Endothelial cell of umbilical vein (primary cell): Measurements from ENCODE around the gene TMEM59L. TPM values are rescaled to one million over a fixed set of nuclear protein-coding genes. Genes with fewer than 3 reads are reported as not detected.

Source experiments
- BruUV-seq: library from RNA; stranded (reverse); fragments of 400-500 nt; replicated peaks from 2 replicates; lab custom pipeline; 2021; lab: Mats Ljungman, UMichigan
- CTCF ChIA-PET: fragments of 300-600, 350-600 bp; sonication (Branson Sonifier 250); formaldehyde crosslinking; loops from one replicate; lab custom pipeline; 2021; ENCODE audit warnings: antibody characterized with exemption, inconsistent platforms; lab: Charles Lee
- POLR2A ChIA-PET: fragments of 300-600, 350-600 bp; sonication (Branson Sonifier 250); formaldehyde crosslinking; loops from one replicate; lab custom pipeline; 2021; ENCODE audit warnings: antibody characterized with exemption, inconsistent platforms; lab: Charles Lee
- DNase-seq: peaks from one replicate; pipeline ENCODE4 v3.0.0-alpha.2; 2011; ENCODE audit warnings: low read depth, low spot score
- FAIRE-seq: peaks from 2 replicates; lab custom pipeline; 2011; peaks lifted over from hg19 to GRCh38; lab: Jason Lieb, UNC
- H2AFZ ChIP-seq: 2 replicates; pipeline ENCODE4 v1.6.0; 2012; ENCODE audit warnings: low read depth, low read length, control low read depth, inconsistent platforms
- H3K27ac ChIP-seq: 2 replicates; pipeline ENCODE4 v1.5.1; 2011; ENCODE audit warnings: low read depth, mild to moderate bottlenecking, control low read depth, low read length, moderate library complexity; ENCODE audit not compliant: insufficient read depth
- H3K27me3 ChIP-seq, 2 experiments: 2 replicates each; pipeline versions ENCODE4 v1.6.0 to v1.6.1; 2011; ENCODE audit warnings: low read length in 2 of 2, mixed read lengths in 1 of 2; ENCODE audit not compliant: control insufficient read depth in 2 of 2, insufficient read depth in 2 of 2
- H3K36me3 ChIP-seq, 2 experiments: 2 replicates in 1 of 2; 3 replicates in 1 of 2; pipeline ENCODE4 v1.5.1; 2011; ENCODE audit warnings: low read length in 2 of 2, mild to moderate bottlenecking in 1 of 2, moderate library complexity in 1 of 2; ENCODE audit not compliant: control insufficient read depth in 2 of 2, insufficient read depth in 2 of 2; ENCODE audit errors: extremely low read depth in 1 of 2
- H3K4me1 ChIP-seq: 3 replicates; pipeline ENCODE4 v1.5.1; 2011; ENCODE audit warnings: mild to moderate bottlenecking, low read length; ENCODE audit not compliant: control insufficient read depth, insufficient read depth; ENCODE audit errors: extremely low read depth
- H3K4me2 ChIP-seq: 2 replicates; pipeline ENCODE4 v1.6.1; 2011; ENCODE audit warnings: low read length, control low read depth, mixed read lengths; ENCODE audit not compliant: insufficient read depth
- H3K4me3 ChIP-seq, 3 experiments: fragments of 200-600 bp in 1 of 3; sonication (generic), shearing (Covaris generic) in 1 of 3; replicated peaks in 1 of 3; 2 replicates each; pipeline ENCODE4 v1.5.1; 2011 to 2016; ENCODE audit warnings: control low read depth in 3 of 3, low read length in 3 of 3, mild to moderate bottlenecking in 2 of 3, inconsistent platforms in 1 of 3, low read depth in 1 of 3, moderate library complexity in 1 of 3; ENCODE audit not compliant: insufficient read depth in 1 of 3
- H3K79me2 ChIP-seq: 2 replicates; pipeline ENCODE4 v1.6.0; 2012; ENCODE audit warnings: low read length, inconsistent platforms; ENCODE audit not compliant: control insufficient read depth, insufficient read depth
- H3K9ac ChIP-seq: replicated peaks from 2 replicates; pipeline ENCODE3; 2011; ENCODE audit warnings: low read length, control low read depth; ENCODE audit not compliant: insufficient read depth; ENCODE audit errors: extremely low read depth
- H3K9me1 ChIP-seq: replicated peaks from 3 replicates; pipeline ENCODE4 v1.6.0; 2011; ENCODE audit warnings: mild to moderate bottlenecking, low read length; ENCODE audit not compliant: control insufficient read depth, insufficient read depth; ENCODE audit errors: extremely low read depth
- H3K9me3 ChIP-seq: replicated peaks from 2 replicates; pipeline ENCODE4 v1.5.1; 2012; ENCODE audit warnings: low read length, inconsistent platforms; ENCODE audit not compliant: control insufficient read depth, insufficient read depth
- H4K20me1 ChIP-seq: replicated peaks from 2 replicates; pipeline ENCODE3; 2011; ENCODE audit warnings: mild to moderate bottlenecking, low read length; ENCODE audit not compliant: control insufficient read depth, insufficient read depth; ENCODE audit errors: extremely low read depth
- EZH2 ChIP-seq: IDR thresholded peaks from 2 replicates; pipeline ENCODE4 v1.6.1; 2012; ENCODE audit warnings: borderline replicate concordance, low read depth, mild to moderate bottlenecking, moderate library complexity, low read length, inconsistent platforms; ENCODE audit not compliant: severe bottlenecking
- FOS ChIP-seq: IDR thresholded peaks from 2 replicates; pipeline ENCODE4 v1.6.1; 2011; ENCODE audit warnings: mild to moderate bottlenecking, low read length, moderate library complexity, borderline replicate concordance; ENCODE audit not compliant: insufficient read depth
- GATA2 ChIP-seq: IDR thresholded peaks from 2 replicates; pipeline ENCODE4 v1.7.0; 2011; ENCODE audit warnings: low read depth, mild to moderate bottlenecking, moderate library complexity, mixed read lengths, low read length; ENCODE audit not compliant: insufficient read length, insufficient read depth
- JUN ChIP-seq: IDR thresholded peaks from 2 replicates; pipeline ENCODE4 v1.6.1; 2011; ENCODE audit warnings: borderline replicate concordance, low read depth; ENCODE audit not compliant: insufficient read length, insufficient read depth
- MAX ChIP-seq: IDR thresholded peaks from 2 replicates; pipeline ENCODE4 v1.6.1; 2011; ENCODE audit not compliant: insufficient read depth, insufficient read length
- MYC ChIP-seq: IDR thresholded peaks from one replicate; pipeline ENCODE4 v1.6.1; 2011; ENCODE audit warnings: mild to moderate bottlenecking, low read depth, low read length
- POLR2A ChIP-seq: IDR thresholded peaks from 2 replicates; pipeline ENCODE4 v1.6.1; 2012; ENCODE audit warnings: low read depth, mild to moderate bottlenecking, control low read depth, low read length
- POLR2AphosphoS5 ChIP-seq: IDR thresholded peaks from 2 replicates; pipeline ENCODE4 v1.6.1; 2012; ENCODE audit warnings: low read depth, mild to moderate bottlenecking, control low read depth, low read length, moderate library complexity; ENCODE audit not compliant: insufficient read depth
- dilution Hi-C: fragments of 300-500 bp; cut with MboI; formaldehyde crosslinking; loops from one replicate; pipeline ENCODE4 v1.15.0; 2019; ENCODE audit warnings: low sequenced_read_pairs; ENCODE audit not compliant: extremely low pct_ligation_motif_present
- intact Hi-C: fragments of 100-400 bp; cut with micrococcal nuclease; formaldehyde crosslinking; loops from one replicate; pipeline ENCODE4 v1.10.0; 2022
- polyA plus RNA-seq, 4 experiments: library from polyadenylated mRNA; depleted of rRNA in 3 of 4; stranded (reverse) in 3 of 4; unstranded in 1 of 4; fragments of >200 nt; gene quantifications; 2 replicates each; pipeline versions ENCODE4 v1.2.1 to v1.2.3, GENCODE V29; 2011 to 2012; ENCODE audit warnings: missing spikeins in 1 of 4
- total RNA-seq: library from RNA; stranded (reverse); gene quantifications from 2 replicates; pipeline ENCODE4 v1.2.3, GENCODE V29; 2021
- TF ChIP-seq, protein P1 (sequence below), 2 donors: IDR thresholded peaks; 1 replicate in 1 of 2; 2 replicates in 1 of 2; pipeline ENCODE4 v1.5.1; 2011; ENCODE audit warnings: low read length in 2 of 2, mild to moderate bottlenecking in 2 of 2, moderate library complexity in 2 of 2, control low read depth in 1 of 2, inconsistent platforms in 1 of 2, low read depth in 1 of 2; ENCODE audit not compliant: insufficient read depth in 1 of 2; ENCODE audit errors: extremely low read depth in 1 of 2

TMEM59L gene
- total and polyA plus RNA-seq, 2 donors (not counting 3 experiments of a cell fraction or from before 2014, with no cell fraction given) = 0.43 to 0.97 TPM

DNA sequence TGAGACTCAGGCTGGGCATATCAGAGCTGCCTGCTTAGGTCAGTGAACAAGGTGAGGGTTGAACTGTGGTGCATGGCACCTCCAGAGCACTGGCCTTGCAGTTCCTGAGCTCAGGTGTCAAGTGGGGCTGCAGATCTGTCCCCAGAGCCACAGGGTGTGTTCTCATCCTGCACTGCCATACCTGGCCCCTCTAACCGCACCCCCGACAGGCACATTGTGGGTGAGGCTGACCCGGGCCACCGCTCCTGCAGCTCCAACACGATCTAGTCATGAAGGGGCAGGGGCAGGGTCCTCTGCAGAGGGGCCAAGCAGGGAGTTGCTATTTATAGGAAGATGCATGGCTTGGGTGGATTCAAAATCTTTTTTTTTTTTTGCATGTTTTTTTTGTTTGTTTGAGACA, 54.1 kb downstream of the TMEM59L start:
- Histone ChIP-seq H3K36me3 (peaks cover 2 to 9% of the 10 kb centered on the region in 2 experiments), H3K9me1 (no peaks in the 10 kb centered on the region), H3K4me2 (no peak overlapping the region), H3K4me3 (no peak overlapping the region), H2AFZ (no peak overlapping the region), H3K79me2 (no peaks in the 10 kb centered on the region), H3K9me3 (no peaks in the 10 kb centered on the region), H3K27ac (no peak overlapping the region), H3K9ac (no peak overlapping the region), H3K4me1 (no peaks in the 10 kb centered on the region), H4K20me1 (no peaks in the 10 kb centered on the region), H3K27me3 (no peaks in the 10 kb centered on the region)
- ChIA-PET POLR2A (no interaction called here), CTCF (interaction anchor here (0.8 kb wide), 1 partner anchor 77 kb away, joined by 3 read pairs; no protein-coding TSS in a partner anchor)
- intact Hi-C loops = no loop called here
- TF ChIP-seq EZH2 = no peak
- no peak for DNase-seq
- FAIRE-seq = no peak
- no TSS peak for BruUV-seq
- dilution Hi-C loops = no loop called here

DNA sequence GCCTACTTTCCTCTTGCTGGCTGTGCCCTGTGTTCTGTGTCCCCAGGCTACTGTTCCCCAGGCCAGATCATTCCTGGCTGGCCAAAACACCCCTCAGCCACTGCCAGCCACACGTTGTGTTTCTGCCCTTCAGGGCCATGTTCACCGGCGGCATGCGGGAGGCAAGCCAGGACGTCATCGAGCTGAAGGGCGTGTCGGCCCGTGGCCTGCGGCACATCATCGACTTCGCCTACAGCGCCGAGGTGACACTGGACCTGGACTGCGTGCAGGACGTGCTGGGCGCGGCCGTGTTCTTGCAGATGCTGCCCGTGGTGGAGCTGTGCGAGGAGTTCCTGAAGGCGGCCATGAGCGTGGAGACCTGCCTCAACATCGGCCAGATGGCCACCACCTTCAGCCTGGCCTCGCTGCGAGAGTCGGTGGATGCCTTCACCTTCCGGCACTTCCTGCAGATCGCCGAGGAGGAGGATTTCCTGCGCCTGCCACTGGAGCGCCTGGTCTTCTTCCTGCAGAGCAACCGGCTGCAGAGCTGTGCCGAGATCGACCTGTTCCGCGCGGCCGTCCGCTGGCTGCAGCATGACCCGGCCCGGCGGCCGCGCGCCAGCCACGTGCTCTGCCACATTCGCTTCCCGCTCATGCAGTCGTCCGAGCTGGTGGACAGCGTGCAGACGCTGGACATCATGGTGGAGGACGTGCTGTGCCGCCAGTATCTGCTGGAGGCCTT, 55.0 kb downstream of the TMEM59L start:
- Histone ChIP-seq H3K27me3 (no peaks in the 10 kb centered on the region), H3K27ac (no peak overlapping the region), H3K4me1 (no peaks in the 10 kb centered on the region), H3K9me3 (no peaks in the 10 kb centered on the region), H4K20me1 (no peaks in the 10 kb centered on the region), H3K4me2 (no peak overlapping the region), H3K9ac (no peak overlapping the region), H3K79me2 (no peaks in the 10 kb centered on the region), H2AFZ (no peak overlapping the region), H3K4me3 (no peak overlapping the region), H3K36me3 (peaks cover 2 to 9% of the 10 kb centered on the region in 2 experiments), H3K9me1 (no peaks in the 10 kb centered on the region)
- ChIA-PET CTCF (no interaction called here), POLR2A (no interaction called here)
- intact Hi-C loops = no loop called here
- DNase-seq (no peak), FAIRE-seq (no peak)
- TF ChIP-seq, protein P1, sequence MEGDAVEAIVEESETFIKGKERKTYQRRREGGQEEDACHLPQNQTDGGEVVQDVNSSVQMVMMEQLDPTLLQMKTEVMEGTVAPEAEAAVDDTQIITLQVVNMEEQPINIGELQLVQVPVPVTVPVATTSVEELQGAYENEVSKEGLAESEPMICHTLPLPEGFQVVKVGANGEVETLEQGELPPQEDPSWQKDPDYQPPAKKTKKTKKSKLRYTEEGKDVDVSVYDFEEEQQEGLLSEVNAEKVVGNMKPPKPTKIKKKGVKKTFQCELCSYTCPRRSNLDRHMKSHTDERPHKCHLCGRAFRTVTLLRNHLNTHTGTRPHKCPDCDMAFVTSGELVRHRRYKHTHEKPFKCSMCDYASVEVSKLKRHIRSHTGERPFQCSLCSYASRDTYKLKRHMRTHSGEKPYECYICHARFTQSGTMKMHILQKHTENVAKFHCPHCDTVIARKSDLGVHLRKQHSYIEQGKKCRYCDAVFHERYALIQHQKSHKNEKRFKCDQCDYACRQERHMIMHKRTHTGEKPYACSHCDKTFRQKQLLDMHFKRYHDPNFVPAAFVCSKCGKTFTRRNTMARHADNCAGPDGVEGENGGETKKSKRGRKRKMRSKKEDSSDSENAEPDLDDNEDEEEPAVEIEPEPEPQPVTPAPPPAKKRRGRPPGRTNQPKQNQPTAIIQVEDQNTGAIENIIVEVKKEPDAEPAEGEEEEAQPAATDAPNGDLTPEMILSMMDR (IDR thresholded peaks at IDR 0.05; ENCODE audit: extremely low read depth in 1 of 2, insufficient read depth in 1 of 2, low read depth in 1 of 2, low read length in 2 of 2) = no peak
- TF ChIP-seq EZH2 = no peak
- TF ChIP-seq MAX = no peak
- no peak for TF ChIP-seq POLR2AphosphoS5
- TF ChIP-seq JUN = no peak
- TF ChIP-seq POLR2A = no peak
- TF ChIP-seq GATA2 = no peak
- no peak for TF ChIP-seq FOS
- no peak for TF ChIP-seq MYC
- dilution Hi-C loops = no loop called here
- no TSS peak for BruUV-seq
